ENCODE results near the gene FXYD3. TPM values are rescaled to one million over a fixed set of nuclear protein-coding genes. Genes with fewer than 3 reads are reported as not detected.
A peak's percentile ranks its signal among the peaks of the same experiment; 100 is the strongest.

The FXYD3 gene
- total RNA-seq, 3 donors from 2014 or later, result 1,086 to 3,973 (median 3,185) TPM

DNA sequence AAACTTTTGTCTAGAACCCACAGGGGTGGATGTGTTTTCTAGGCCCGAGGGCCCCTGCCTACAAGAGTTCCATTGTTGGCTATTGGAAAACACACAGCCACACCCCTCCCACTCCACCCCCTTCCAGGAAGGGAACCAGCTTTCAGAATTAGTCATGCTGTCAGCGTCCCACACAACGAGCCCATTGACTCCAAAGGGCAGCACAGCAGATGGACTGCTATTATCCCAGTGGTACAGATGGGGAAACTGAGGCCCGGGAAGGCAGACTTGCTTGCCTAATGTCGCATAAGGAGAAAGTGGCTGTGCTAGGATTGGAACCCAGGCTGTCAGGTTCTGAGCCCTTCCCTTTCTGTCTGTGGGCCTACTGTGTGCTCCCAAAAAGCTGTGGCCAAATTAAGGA lies 8.1 kb upstream of the FXYD3 start:
- no peak overlapping the region for H3K4me3 ChIP-seq
- intact Hi-C loops (cut with DNase I, micrococcal nuclease), result no loop called here
- H3K9me3 ChIP-seq, result no peaks in the 10 kb centered on the region
- ATAC-seq (peak; percentile 88), DNase-seq (peak in 2 of 3 donors; percentile 61 to 62)
- H3K4me1 ChIP-seq (ENCODE audit: low read depth), result peaks cover 15% of the 10 kb centered on the region
- no peaks in the 10 kb centered on the region for H3K36me3 ChIP-seq (ENCODE audit: low read depth)
- TF ChIP-seq, protein P1, sequence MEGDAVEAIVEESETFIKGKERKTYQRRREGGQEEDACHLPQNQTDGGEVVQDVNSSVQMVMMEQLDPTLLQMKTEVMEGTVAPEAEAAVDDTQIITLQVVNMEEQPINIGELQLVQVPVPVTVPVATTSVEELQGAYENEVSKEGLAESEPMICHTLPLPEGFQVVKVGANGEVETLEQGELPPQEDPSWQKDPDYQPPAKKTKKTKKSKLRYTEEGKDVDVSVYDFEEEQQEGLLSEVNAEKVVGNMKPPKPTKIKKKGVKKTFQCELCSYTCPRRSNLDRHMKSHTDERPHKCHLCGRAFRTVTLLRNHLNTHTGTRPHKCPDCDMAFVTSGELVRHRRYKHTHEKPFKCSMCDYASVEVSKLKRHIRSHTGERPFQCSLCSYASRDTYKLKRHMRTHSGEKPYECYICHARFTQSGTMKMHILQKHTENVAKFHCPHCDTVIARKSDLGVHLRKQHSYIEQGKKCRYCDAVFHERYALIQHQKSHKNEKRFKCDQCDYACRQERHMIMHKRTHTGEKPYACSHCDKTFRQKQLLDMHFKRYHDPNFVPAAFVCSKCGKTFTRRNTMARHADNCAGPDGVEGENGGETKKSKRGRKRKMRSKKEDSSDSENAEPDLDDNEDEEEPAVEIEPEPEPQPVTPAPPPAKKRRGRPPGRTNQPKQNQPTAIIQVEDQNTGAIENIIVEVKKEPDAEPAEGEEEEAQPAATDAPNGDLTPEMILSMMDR (IDR thresholded peaks at IDR 0.05), result no peak

DNA sequence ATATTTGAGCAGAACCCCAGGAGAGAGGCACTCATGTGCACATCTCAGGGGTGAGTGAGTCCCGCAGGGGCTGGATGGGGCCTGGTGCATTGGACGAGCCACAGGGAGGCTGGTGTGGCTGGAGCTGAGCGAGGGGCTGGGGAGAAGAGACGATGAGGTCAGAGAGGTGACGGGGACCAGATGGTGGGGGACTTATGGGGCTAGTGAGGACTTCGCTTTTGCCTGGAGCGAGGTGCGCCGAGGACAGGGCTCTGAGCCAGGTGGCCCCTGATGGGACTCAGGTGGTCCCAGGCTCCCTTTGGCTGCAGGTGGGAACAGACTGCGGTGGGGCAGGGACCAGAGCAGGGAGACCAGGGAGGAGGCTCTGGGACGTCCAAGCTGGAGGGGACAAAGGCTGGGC lies 6.9 kb upstream of the FXYD3 start:
- intact Hi-C loops (cut with DNase I, micrococcal nuclease), result no loop called here
- no peak for DNase-seq
- Histone ChIP-seq H3K9me3 (no peaks in the 10 kb centered on the region), H3K36me3 (ENCODE audit: low read depth) (no peaks in the 10 kb centered on the region), H3K4me3 (no peak overlapping the region), H3K4me1 (ENCODE audit: low read depth) (peaks cover 15% of the 10 kb centered on the region)
- no peak for ATAC-seq
- TF ChIP-seq, protein P1 (IDR thresholded peaks at IDR 0.05), result no peak

DNA sequence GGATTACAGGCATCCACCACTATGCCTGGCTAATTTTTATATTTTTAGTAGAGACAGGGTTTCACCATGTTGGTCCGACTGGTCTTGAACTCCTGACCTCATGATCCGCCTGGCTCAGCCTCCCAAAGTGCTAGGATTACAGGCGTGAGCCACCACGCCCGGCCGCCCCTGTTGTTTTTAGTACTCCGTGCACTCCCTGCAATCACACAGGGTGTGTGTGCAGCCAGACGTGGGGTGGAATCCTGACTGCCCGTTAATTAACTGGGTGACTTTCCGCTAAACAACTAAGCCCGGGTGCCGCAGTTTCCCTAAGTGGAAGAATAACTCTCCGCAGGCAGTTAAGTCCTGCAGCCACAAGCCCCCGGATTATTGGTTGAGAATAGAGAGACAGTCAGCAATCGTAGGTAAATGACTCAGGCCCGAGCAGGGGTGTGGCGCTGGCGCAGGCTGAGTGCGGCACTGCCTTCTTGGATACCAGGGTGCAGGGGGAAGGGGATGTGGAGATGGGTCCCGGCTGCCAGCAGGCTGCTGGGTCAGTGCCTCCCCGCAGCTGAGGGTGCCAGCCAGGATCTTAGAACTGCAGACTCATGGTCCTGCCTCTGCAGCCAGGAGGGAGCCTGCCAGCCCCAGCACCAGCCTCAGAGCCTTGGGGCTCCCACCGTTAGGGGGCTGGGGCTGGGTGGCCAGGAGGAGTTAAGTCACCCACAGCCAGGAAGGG lies 6.1 kb upstream of the FXYD3 start:
- DNase-seq (peak in 2 of 3 donors; percentile 51 to 67), ATAC-seq (peak; percentile 71)
- H3K9me3 ChIP-seq, result no peaks in the 10 kb centered on the region
- TF ChIP-seq, protein P1 (IDR thresholded peaks at IDR 0.05), result no peak
- peaks cover 18% of the 10 kb centered on the region for H3K4me1 ChIP-seq (ENCODE audit: low read depth)
- H3K36me3 ChIP-seq (ENCODE audit: low read depth), result no peaks in the 10 kb centered on the region
- intact Hi-C loops (cut with DNase I, micrococcal nuclease), result no loop called here
- H3K4me3 ChIP-seq, result no peak overlapping the region

DNA sequence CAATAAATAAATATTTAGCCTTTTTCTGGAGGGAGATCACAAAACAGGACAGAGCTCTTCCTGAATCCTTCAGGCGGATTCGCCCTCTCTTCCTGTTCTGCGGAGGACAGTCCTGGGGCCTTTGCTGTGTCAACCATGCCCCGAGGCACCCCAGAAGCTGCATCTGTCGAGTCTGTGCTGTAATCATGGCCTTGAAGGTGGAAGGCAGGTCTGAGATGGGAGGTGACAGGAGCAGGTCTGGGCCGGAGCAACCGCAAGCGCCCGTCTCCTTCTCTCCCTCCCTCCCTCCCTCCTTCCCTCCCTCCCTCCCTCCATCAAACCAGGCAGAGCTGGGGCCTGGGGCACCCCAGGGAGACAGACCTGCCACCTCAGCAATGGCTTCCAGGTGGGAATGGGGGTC lies 4.6 kb upstream of the FXYD3 start:
- TF ChIP-seq, protein P1 (IDR thresholded peaks at IDR 0.05), result no peak
- no peak overlapping the region for H3K4me3 ChIP-seq
- ATAC-seq (no peak), DNase-seq (no peak)
- intact Hi-C loops (cut with DNase I, micrococcal nuclease), result no loop called here
- H3K36me3 ChIP-seq (ENCODE audit: low read depth), result no peaks in the 10 kb centered on the region
- no peaks in the 10 kb centered on the region for H3K9me3 ChIP-seq
- H3K4me1 ChIP-seq (ENCODE audit: low read depth), result peaks cover 21% of the 10 kb centered on the region

DNA sequence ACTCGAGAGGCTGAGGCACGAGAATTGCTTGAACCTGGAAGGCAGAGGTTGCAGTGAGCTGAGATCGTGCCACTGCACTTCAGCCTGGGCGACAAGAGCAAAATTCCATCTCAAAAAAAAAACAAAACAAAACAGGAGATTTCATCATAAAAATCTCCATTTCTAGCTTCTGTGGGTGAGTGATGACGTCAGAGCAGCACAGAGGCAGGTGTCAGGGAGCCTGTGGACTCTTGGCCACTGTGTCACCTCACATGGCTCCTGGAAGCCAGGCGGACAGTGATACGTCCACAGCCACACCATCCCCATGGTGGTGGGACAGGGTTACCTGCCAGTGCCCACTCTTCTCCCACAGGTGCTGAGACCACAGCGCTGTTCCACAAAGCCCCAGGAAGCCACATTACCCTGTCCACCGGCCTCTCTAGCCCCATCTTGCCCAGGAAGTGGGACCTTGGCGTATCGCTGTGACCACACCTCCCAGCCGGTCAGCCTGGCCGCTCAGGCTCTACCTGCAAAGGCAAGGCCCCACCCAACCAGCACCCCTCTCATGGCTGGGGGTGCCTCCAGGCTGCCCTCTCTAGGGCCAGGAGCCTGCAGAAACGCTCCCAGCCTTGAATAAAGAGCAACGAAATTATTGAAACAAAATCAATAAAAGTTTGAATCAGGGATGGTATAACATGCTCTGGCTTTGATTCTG lies 2.5 kb upstream of the FXYD3 start:
- Histone ChIP-seq H3K4me1 (ENCODE audit: low read depth) (peaks cover 14% of the 10 kb centered on the region), H3K4me3 (no peak overlapping the region), H3K9me3 (no peaks in the 10 kb centered on the region), H3K36me3 (ENCODE audit: low read depth) (no peaks in the 10 kb centered on the region)
- DNase-seq, result no peak
- ATAC-seq, result no peak
- TF ChIP-seq, protein P1 (IDR thresholded peaks at IDR 0.05), result no peak
- intact Hi-C loops (cut with DNase I, micrococcal nuclease), result no loop called here

Measured in mucosa of descending colon (tissue), 3 donors.